ENCODE data around the gene ORAI3. TPM values are rescaled to one million over a fixed set of nuclear protein-coding genes. Genes with fewer than 3 reads are reported as not detected.

ORAI3 gene
- total RNA-seq, 4 donors from 2014 or later, result 32.9 to 49.5 (median 40.2) TPM

DNA sequence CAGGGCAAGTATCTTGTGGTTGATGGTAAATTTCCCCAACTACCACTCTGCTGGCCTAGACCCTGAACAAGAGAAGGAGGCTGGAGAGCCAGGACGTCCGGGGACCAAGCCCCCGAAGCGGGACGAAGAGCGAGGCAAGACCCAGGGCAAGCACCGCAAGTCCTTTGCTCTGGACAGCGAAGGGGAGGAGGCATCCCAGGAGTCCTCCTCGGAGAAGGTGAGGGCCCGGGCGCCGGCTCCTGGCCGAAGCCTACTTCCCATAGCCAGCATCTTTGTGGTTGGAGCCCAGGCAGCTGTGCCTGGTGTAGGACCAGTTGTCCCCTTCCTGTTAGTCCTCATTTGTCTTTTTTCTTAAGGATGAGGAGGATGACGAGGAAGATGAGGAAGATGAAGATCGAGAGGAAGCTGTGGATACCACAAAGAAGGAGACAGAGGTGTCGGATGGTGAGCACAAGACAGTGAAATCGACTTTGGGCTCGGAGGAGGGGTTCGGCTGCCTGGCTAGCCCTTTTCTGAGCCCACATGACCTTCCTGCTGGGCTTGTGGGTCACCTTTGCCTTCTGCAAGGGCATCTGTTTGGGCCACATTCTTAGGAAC is 20.5 kb downstream of the ORAI3 start:
- H3K4me3 ChIP-seq (replicated peaks in 1 of 3), result no peak overlapping the region
- no peak overlapping the region for H3K27ac ChIP-seq
- no peak for DNase-seq
- TF ChIP-seq, protein P1, sequence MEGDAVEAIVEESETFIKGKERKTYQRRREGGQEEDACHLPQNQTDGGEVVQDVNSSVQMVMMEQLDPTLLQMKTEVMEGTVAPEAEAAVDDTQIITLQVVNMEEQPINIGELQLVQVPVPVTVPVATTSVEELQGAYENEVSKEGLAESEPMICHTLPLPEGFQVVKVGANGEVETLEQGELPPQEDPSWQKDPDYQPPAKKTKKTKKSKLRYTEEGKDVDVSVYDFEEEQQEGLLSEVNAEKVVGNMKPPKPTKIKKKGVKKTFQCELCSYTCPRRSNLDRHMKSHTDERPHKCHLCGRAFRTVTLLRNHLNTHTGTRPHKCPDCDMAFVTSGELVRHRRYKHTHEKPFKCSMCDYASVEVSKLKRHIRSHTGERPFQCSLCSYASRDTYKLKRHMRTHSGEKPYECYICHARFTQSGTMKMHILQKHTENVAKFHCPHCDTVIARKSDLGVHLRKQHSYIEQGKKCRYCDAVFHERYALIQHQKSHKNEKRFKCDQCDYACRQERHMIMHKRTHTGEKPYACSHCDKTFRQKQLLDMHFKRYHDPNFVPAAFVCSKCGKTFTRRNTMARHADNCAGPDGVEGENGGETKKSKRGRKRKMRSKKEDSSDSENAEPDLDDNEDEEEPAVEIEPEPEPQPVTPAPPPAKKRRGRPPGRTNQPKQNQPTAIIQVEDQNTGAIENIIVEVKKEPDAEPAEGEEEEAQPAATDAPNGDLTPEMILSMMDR (IDR thresholded peaks at IDR 0.05), result no peak
- no peak for TF ChIP-seq POLR2A (IDR thresholded peaks at IDR 0.05)
- H3K27me3 ChIP-seq, result no peaks in the 10 kb centered on the region
- intact Hi-C loops (cut with DNase I), result no loop called here
- WGBS, 2 donors, result 95 to 96% methylated on average over 19 of the region's 19 CpGs
- H3K4me1 ChIP-seq, result no peaks in the 10 kb centered on the region
- H3K9me3 ChIP-seq, result no peaks in the 10 kb centered on the region
- peaks cover 79 to 94% of the 10 kb centered on the region in 2 donors for H3K36me3 ChIP-seq

DNA sequence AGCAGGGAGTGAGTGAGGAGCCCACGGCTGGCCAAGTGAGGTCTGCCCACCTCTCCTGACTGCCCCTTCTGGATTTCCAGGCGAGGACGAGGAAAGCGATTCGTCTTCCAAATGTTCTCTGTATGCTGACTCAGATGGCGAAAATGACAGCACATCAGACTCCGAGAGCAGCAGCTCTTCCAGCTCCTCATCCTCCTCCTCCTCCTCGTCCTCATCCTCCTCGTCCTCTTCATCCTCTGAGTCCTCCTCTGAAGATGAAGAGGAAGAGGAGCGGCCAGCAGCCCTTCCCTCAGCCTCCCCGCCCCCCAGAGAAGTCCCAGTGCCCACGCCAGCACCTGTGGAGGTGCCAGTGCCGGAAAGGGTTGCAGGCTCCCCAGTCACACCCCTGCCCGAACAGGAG is 22.4 kb downstream of the ORAI3 start:
- Histone ChIP-seq H3K4me1 (no peaks in the 10 kb centered on the region), H3K4me3 (replicated peaks in 1 of 3) (no peak overlapping the region), H3K9me3 (no peaks in the 10 kb centered on the region), H3K36me3 (peaks cover 68 to 91% of the 10 kb centered on the region in 2 donors), H3K27me3 (no peaks in the 10 kb centered on the region), H3K27ac (no peak overlapping the region)
- TF ChIP-seq POLR2A (IDR thresholded peaks at IDR 0.05), result no peak
- TF ChIP-seq, protein P1 (IDR thresholded peaks at IDR 0.05), result no peak
- intact Hi-C loops (cut with DNase I), result no loop called here
- no peak for DNase-seq
- 95% methylated on average over 14 of the region's 14 CpGs for WGBS, 2 donors

DNA sequence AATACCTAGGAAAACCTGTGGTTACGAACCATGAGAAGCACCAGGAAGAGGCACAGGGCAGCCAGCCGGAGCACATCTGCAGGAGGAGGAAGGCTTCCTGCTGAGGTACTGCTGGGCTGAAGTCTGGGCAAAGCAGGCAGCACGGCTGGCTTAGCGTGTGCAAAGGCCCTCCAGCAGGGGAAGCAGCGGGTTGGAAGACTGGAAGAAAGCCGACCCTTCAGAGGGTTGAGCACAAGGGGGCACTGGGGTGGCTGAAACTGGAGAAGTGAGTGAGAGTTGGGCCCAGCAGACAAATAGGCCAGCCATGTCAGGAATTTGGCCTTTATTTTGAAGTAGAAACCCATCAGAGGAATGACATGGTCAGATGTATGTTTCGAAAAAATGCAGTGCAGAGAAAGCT is 24.0 kb downstream of the ORAI3 start:
- H3K4me1 ChIP-seq, result no peaks in the 10 kb centered on the region
- H3K4me3 ChIP-seq (replicated peaks in 1 of 3), result no peak overlapping the region
- DNase-seq, result no peak
- WGBS, 2 donors, result 87 to 92% methylated on average over 7 of the region's 7 CpGs
- H3K36me3 ChIP-seq, result peaks cover 66 to 86% of the 10 kb centered on the region in 2 donors
- H3K27ac ChIP-seq, result no peak overlapping the region
- intact Hi-C loops (cut with DNase I), result no loop called here
- no peaks in the 10 kb centered on the region for H3K9me3 ChIP-seq
- H3K27me3 ChIP-seq, result no peaks in the 10 kb centered on the region
- TF ChIP-seq, protein P1 (IDR thresholded peaks at IDR 0.05), result no peak
- no peak for TF ChIP-seq POLR2A (IDR thresholded peaks at IDR 0.05)

DNA sequence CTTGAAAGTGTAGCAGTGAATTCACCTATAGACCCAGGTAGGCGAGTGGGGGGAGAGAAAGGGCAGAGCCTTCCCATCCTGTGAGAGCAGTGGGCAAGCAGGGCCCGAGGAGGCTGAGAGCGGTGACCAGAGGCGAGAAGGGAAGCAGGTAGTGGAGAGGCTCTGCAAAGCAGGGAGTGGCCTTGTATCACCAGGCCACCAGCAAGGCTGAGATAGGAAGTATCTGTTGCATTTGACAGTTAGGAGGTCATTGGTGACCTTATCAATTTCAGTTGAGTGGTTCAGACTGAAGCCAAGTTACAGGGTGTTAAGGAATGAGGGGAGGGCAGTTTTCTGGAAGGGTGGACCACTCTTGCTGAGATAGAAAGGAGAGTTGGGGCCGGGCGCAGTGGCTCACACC is 25.5 kb downstream of the ORAI3 start:
- WGBS, 2 donors, result 94 to 96% methylated on average over 6 of the region's 6 CpGs
- Histone ChIP-seq H3K27ac (no peak overlapping the region), H3K27me3 (no peaks in the 10 kb centered on the region), H3K4me3 (replicated peaks in 1 of 3) (no peak overlapping the region), H3K4me1 (no peaks in the 10 kb centered on the region), H3K36me3 (peaks cover 66 to 86% of the 10 kb centered on the region in 2 donors), H3K9me3 (no peaks in the 10 kb centered on the region)
- intact Hi-C loops (cut with DNase I), result no loop called here
- DNase-seq, result no peak
- no peak for TF ChIP-seq POLR2A (IDR thresholded peaks at IDR 0.05)
- TF ChIP-seq, protein P1 (IDR thresholded peaks at IDR 0.05), result no peak

DNA sequence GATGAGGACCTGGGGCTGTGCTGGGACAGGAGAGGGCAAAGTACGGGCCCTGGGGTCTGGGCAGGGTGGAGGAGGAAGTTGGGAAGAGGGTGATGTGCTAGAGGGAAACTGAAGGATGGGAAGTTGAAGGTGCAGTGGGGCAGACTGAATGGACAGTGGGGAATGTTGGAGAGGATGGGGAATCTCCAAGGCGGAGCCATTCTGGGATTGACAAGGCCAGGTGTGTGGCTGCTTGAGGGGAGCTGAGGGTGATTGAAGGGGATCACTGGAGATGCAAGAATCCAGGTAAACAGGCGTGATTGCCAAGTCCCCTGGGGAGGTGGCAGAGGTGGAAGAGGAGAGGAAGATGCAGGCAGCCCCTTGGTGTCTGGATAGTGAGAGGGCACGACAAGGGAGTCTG is 27.6 kb downstream of the ORAI3 start:
- H3K9me3 ChIP-seq, result no peaks in the 10 kb centered on the region
- no peaks in the 10 kb centered on the region for H3K27me3 ChIP-seq
- TF ChIP-seq, protein P1 (IDR thresholded peaks at IDR 0.05), result no peak
- TF ChIP-seq POLR2A (IDR thresholded peaks at IDR 0.05), result no peak
- no peak for DNase-seq
- H3K4me3 ChIP-seq (replicated peaks in 1 of 3), result no peak overlapping the region
- H3K4me1 ChIP-seq, result no peaks in the 10 kb centered on the region
- WGBS, 2 donors, result 92 to 97% methylated on average over 4 of the region's 4 CpGs
- H3K36me3 ChIP-seq, result peaks cover 66 to 87% of the 10 kb centered on the region in 2 donors
- no peak overlapping the region for H3K27ac ChIP-seq
- intact Hi-C loops (cut with DNase I), result no loop called here

All from thyroid gland (tissue), 4 donors.